HEK293T (cell line): ENCODE measurements around the gene CCR1.

ENCODE experiments used
- BHLHE40 ChIP-seq: fragments of 450-650 bp; IDR thresholded peaks from 2 replicates; pipeline ENCODE4 v1.6.1; 2016; ENCODE audit warnings: mild to moderate bottlenecking, moderate library complexity, borderline replicate concordance
- FOXA1 ChIP-seq: fragments of 450-650 bp; IDR thresholded peaks from 2 replicates; pipeline ENCODE4 v1.6.1; 2016; ENCODE audit warnings: mild to moderate bottlenecking
- FOXK2 ChIP-seq: fragments of 450-650 bp; IDR thresholded peaks from 2 replicates; pipeline ENCODE4 v1.6.1; 2016; ENCODE audit warnings: mild to moderate bottlenecking
- FOXM1 ChIP-seq: fragments of 450-650 bp; IDR thresholded peaks from 2 replicates; pipeline ENCODE4 v1.6.1; 2017; ENCODE audit warnings: mild to moderate bottlenecking, borderline replicate concordance
- HDGF ChIP-seq: fragments of 450-650 bp; IDR thresholded peaks from 2 replicates; pipeline ENCODE4 v1.6.1; 2017; ENCODE audit warnings: antibody characterized with exemption, borderline replicate concordance
- SP1 ChIP-seq: fragments of 450-650 bp; IDR thresholded peaks from 2 replicates; pipeline ENCODE4 v1.6.1; 2017
- SUZ12 ChIP-seq: fragments of 450-650 bp; IDR thresholded peaks from 2 replicates; pipeline ENCODE4 v1.6.1; 2016; ENCODE audit warnings: mild to moderate bottlenecking
- TARDBP ChIP-seq: fragments of 450-650 bp; IDR thresholded peaks from 2 replicates; pipeline ENCODE4 v1.6.1; 2016
- ZNF384 ChIP-seq: fragments of 450-650 bp; IDR thresholded peaks from 2 replicates; pipeline ENCODE4 v1.6.1; 2016
- TF ChIP-seq, protein P1 (sequence below): fragments of 450-650 bp; IDR thresholded peaks from 2 replicates; pipeline ENCODE4 v1.6.1; 2016

DNA sequence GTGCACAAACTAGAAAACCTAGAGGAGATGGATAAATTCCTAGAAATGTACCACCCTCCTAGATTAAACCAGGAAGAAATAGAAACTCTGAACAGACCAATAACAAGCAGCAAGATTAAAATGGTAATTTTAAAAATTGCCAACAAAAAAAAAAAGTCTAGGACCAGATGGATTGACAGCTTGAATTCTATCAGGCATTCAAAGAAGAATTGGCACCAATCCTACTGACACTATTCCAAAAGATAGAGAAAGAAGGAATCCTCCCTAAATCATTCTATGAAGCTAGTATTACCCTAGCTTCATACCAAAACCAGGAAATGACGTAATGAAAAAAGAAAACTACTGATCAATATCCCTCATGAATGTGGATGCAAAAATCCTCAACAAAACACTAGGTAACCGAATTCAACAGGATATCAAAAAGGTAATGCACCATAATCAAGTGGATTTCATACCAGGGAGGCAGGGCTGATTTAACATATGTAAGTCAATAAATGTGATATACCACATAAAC is 10.1 kb upstream of the CCR1 start:
- TF ChIP-seq BHLHE40 = no peak
- no peak for TF ChIP-seq SUZ12
- no peak for TF ChIP-seq FOXM1
- TF ChIP-seq HDGF = no peak
- TF ChIP-seq FOXA1 = no peak
- no peak for TF ChIP-seq FOXK2
- TF ChIP-seq TARDBP = no peak
- TF ChIP-seq, protein P1, sequence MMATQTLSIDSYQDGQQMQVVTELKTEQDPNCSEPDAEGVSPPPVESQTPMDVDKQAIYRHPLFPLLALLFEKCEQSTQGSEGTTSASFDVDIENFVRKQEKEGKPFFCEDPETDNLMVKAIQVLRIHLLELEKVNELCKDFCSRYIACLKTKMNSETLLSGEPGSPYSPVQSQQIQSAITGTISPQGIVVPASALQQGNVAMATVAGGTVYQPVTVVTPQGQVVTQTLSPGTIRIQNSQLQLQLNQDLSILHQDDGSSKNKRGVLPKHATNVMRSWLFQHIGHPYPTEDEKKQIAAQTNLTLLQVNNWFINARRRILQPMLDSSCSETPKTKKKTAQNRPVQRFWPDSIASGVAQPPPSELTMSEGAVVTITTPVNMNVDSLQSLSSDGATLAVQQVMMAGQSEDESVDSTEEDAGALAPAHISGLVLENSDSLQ = no peak
- no peak for TF ChIP-seq SP1
- TF ChIP-seq ZNF384 = no peak
